Stimulated activated CD4-positive, alpha-beta T cell treated with anti-CD3 and anti-CD28 coated beads, Interleukin-1b, Interleukin-23, amount 100 ng/mL, for 1 hour (primary cell): ENCODE data around the gene CDK3.
"Not testable (repeated sequence)": the region's sequence is repeated elsewhere in the genome, so short reads cannot be mapped to it uniquely, and the experiment has no call there.

ENCODE experiments used
- DNase-seq, 2 donors: peaks; one replicate each; pipeline ENCODE4 v3.0.0-alpha.2; 2020; ENCODE audit warnings: low read depth in 2 of 2

Gene CDK3

DNA sequence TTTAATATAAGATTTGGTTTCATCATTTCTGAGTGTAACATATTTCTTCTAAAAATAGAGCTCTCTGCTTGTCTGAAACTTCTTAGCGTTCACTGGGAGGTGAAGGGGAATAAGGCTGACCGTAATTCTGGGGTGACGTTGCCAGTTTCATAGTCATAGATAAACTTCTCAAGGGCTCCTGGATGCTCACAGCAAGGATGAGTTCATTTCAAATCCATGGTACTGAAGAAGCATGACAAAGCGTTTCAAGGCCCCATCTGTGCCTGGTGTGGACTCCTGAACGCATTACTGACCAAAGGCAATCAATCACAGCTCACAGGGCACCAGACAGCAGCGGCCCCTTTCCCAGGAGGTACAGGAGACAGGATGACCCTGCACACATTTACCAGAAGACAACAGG lies 38.5 kb downstream of the CDK3 start:
- no peak for DNase-seq

DNA sequence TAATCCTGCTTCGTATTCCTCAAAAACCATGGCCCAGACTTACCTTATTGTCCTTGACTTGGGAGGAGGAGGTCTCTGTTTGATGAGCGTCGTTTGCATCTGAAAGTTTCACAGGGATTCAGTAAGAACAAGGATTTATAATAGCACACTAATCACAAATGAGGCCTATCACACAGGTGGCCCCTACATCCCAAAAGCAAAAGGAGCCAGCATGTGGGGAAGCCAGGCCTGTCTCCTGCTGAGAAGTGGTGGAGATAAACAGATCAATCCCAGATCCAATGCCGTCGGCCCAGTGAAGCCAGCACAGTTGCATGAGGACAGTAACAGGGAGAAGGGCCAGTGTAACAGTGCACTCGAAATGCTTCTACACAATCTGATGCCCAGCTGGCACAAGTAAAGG lies 39.7 kb downstream of the CDK3 start:
- DNase-seq, result no peak

DNA sequence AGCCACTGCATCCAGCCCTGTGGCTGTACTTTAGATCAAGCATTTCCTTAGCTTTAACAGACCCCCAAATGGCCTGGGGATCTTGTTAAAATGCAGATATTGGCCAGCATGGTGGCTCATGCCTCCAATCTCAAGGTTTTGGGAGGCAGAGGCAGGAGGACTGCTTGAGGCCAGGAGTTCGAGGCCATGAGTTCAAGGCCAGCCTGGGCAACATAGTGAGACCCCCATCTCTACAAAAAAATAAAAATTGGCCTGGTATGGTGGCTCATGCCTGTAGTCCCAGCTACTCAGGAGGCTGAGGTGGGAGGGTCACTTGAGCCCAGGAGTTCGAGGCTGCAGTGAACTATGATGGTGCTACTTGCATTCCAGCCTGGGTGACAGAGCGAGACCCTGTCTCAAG lies 42.2 kb downstream of the CDK3 start:
- DNase-seq, result not testable (repeated sequence)

DNA sequence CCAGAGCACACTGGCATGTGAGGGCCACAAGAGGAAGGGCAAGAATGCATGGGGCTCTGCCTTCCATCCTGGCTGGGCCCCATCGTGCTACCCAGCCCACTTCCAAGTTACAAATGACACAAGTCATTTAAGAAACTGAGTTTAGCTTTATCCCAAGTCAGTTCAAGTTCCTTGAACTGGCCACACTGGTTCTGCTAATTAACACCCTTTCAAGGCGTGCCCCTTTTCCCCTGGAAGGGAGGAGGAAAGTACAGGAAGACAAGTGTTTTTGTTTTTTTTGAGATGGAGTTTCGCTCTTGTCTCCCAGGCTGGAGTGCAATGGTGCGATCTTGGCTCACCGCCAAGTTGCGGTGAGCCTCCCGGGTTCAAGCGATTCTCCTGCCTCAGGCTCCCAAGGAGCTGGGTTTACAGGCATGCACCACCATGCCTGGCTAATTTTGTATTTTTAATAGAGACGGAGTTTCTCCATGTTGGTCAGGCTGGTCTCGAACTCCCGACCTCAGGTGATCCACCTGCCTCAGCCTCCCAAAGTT lies 43.9 kb downstream of the CDK3 start:
- not testable (repeated sequence) for DNase-seq

DNA sequence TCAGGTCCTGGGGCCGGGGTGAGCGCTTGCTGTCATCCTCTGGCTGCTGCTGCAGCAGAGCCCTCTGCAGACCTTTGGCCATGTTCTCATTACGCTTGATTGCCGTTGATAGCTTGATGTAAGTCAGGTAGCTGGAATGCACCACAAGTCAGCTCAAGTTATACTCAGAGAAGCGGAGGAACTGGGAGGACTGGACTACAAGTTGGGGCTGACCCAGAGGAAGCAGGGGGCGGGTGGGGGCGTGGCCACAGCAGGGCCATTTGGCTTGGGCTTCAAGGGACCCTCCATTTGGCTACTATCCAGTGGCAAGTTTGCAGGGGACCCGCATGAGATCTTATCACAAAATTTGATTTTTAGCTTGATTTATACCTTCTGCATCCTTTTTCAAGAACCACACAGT lies 45.4 kb downstream of the CDK3 start:
- no peak for DNase-seq

DNA sequence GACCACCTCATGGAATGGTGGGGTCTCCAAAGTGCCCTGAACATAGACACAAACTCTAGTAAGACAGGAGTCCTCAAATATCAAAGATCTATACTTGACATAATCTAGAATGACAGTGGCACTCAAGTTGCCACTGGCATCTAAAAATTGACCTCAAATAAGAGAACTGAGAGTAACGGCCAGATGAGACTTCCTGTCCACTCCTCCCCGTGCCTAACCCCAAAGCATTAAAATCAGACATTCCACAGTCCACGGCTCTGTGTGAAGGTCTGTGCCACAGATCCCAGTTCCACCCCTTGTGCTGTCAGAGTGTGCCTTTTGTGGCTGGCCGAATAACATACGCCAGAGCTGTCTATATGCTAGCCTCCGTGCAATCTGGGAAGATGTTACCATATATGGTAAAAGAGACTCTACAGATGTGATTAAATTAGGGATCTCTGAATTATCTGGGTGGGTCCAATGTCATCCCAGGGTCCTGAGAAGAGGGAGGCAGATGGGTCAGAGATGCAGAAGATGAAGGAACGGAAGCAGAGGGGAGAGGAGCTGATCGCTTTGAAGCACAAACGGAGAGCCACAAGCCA lies 47.5 kb downstream of the CDK3 start:
- DNase-seq, result no peak

DNA sequence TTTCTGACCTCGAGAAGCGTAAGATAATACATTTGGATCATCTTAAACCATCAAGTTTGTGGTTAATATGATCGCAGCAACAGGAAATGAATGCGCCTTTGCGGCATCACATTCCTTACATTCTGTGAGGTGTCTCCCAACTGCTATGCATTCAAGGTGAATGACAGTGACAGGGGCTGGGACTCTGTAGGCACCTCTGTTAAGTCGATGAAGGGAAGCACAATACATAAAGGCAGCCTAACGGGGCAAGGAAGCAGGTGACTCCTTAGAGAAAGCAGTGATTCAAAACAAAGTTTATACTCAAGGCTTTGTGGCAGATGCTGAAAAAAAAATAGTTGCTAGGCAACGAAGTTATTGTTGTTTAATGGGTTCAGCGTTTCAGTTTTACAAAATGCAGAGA lies 48.1 kb downstream of the CDK3 start:
- DNase-seq, result no peak

DNA sequence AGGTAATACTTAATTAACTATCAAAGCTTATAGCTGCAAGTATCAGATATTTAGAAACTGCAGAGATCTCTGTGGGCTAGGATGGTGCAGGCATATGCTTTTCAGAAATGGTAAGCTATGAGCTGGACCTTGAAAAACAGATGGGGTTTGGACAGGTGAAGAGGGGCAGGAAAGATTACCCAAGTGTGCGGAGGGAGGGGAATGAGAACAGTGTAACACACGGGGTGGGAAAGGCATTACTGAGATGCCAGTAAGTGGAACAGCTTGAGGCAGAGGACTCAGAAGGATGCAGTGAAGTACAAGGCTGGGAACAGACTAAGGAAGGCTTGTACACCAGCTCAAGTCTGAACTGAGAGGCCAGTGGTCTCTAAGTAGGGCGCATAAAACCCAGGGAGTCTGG lies 48.6 kb downstream of the CDK3 start:
- DNase-seq, result no peak

DNA sequence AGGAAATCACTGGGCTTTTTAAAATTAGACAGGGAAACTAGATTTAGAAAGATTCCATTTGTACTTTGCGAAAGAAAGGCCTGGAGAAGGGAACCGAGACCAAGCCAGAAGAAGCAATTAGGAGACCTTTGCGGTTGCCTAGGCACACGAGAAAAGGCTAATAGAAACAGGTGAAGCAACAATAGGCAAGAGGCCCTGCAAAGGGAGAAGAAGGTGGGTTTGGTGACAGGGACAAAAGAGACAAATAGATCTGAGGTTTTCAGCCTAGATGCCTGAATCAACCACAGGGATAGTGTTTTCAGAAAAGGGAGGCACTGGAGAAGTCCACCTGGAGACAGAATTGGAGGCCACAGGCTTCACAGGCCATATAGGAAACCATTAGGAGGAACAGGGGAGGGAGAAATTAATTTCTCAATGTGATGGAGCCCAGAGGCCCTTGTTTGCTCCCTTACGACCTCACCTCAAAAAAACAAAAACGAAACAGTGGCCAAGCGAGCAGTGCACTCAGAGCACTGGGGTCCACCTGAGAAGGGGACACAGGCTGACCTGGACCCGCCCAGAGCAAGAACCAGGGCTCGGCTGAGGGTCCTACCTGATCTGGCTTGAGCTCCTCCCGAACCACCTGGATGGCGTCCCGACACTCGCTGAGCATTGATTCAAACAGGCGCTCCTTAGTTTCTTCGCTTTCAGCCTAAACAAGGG lies 49.3 kb downstream of the CDK3 start:
- no peak for DNase-seq

DNA sequence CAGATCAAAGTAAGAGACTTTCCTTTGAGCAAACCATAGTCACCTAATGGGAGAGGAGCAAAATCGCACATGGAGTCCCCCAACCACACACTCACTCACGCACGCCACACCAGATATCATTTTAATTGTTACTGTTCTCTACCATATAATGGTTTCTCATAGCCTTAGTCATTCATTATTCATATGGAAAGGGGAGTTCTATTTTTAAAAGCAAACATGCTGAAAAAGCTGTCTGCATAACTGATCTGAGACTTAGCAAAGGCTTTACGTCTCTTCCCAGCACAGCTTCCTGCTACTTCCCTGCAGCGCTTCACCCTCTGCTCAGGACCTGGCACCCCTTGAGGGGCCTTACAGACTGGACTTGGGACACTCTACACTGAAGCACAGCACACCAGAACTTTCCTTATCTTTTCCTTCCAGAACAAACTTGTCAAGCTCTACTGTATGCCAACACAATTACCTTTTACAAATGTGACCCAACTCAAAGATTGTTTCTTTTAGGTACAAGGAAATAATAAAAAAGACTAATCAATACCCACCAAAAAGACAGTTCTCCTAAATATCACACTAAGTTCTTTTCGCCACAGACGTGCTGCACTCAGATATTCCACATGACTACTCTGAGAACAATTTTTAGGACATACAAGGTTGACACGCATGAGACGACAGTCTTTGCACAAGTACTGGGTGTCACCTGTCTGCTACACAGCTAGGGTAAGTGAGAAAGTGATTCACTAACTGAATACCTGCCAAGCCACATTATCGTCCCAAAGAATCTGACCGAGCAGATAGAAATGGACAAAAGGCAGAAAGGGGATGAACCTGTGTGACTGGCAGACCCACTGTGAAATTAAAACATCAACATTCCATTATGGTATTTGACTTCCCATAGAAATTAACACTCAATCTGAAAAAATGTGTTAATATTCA lies 50.1 kb downstream of the CDK3 start:
- no peak for DNase-seq

DNA sequence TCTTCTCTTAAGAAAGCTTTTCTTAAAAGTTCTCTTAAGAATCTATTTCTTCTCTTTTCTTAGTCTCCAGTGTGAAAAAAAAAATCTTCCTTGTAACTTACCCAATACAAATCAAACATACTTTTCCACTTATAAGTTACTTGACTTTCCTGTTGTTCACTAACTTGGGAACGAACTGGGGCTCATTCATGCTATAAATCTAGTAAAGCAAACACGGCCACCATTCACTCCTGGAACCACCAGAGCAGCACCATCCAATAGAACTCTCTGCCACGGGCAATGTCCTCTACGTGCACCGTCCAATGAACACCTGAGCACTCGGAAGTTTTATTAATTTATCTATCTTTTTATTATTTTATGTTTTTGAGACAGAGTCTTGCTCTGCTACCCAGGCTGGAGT lies 50.9 kb downstream of the CDK3 start:
- DNase-seq, result no peak

DNA sequence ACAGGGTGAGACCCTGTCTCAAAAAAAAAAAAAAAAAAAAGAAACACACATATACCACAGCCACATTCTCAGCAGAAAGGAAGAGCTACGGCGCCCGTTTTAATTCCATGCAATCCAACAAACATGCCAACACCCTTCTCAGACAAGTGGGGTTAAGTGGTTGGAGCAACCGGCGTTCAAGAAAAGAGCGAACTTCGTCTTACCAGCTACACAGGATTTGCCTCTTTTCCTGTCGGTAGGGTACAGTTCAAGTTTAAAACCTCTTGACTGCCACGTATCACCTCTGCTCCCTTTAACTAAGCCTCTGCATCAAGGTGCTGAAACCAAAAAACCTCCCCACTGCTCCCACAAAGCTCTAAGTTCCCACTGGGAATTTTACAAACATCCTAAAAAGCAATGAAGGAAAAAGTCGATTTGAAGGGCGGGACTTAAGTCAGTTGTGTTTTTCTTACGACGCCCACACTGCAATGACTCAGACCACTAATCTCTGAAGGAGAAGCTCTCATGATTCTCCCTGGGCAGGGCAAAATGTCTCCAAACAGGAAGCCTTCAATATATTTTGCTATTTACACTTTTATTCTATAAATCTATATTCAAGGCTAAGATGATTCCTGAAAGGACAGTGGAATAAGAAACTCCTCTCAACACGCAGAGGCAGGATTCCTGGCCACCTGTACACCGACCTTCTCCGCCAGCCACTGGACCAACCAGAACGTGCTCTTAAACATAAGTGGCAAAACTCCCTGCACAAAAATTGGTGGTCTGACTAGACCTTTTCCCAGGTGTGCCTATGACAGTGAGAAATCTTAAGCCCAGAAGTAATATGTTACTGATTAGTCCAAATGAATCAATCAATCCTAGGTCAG lies 52.8 kb downstream of the CDK3 start:
- no peak for DNase-seq

DNA sequence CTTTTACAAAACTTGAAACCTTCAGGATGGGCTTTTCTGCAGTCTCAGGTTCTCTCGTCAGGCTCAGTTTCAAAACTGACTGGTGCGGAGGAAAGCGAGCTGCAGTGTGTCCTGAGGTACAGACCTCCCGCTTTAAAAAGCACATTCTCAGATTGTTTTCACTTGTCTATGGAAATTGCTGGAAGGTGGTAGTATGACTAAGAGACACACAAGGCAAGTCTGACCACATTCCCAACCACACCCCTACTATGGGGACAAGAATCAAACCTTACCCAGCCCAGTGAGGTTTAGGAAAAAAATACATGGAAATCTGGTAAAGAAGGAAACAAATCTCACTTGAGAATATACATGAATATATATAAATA lies 53.4 kb downstream of the CDK3 start:
- no peak for DNase-seq
